BLaER1 treated with 17β-estradiol and CSF1 and Interleukin-3, amounts not matched to agents 10 nM and 100 nM (cell line): Measurements from ENCODE around the gene GPR75.

ENCODE experiments used
- H3K27ac ChIP-seq, 11 experiments: shearing (Covaris generic); formaldehyde crosslinking; 2 replicates each; pipeline ENCODE4 v1.8.1; 2022
- H3K27me3 ChIP-seq, 11 experiments: shearing (Covaris generic); formaldehyde crosslinking; 2 replicates each; pipeline ENCODE4 v1.8.1; 2022
- H3K36me3 ChIP-seq, 11 experiments: shearing (Covaris generic); formaldehyde crosslinking; 2 replicates each; pipeline ENCODE4 v1.8.1; 2022
- H3K4me1 ChIP-seq, 10 experiments: shearing (Covaris generic); formaldehyde crosslinking; 2 replicates each; pipeline ENCODE4 v1.8.1; 2022
- H3K4me2 ChIP-seq, 11 experiments: shearing (Covaris generic); formaldehyde crosslinking; 2 replicates each; pipeline ENCODE4 v1.8.1; 2022
- H3K4me3 ChIP-seq, 10 experiments: shearing (Covaris generic); formaldehyde crosslinking; 2 replicates each; pipeline ENCODE4 v1.8.1; 2022
- H3K9ac ChIP-seq, 11 experiments: shearing (Covaris generic); formaldehyde crosslinking; 2 replicates each; pipeline ENCODE4 v1.8.1; 2022
- H3K9me3 ChIP-seq, 11 experiments: shearing (Covaris generic); formaldehyde crosslinking; replicated peaks in 1 of 11; 2 replicates each; pipeline ENCODE4 v1.8.1; 2022
- H4K20me1 ChIP-seq, 11 experiments: shearing (Covaris generic); formaldehyde crosslinking; 2 replicates each; pipeline ENCODE4 v1.8.1; 2022
- Cebpa-rat ChIP-seq, 11 experiments: shearing (Covaris generic); IDR thresholded peaks; 2 replicates each; pipeline ENCODE4 v1.8.1; 2022

The GPR75 gene

DNA sequence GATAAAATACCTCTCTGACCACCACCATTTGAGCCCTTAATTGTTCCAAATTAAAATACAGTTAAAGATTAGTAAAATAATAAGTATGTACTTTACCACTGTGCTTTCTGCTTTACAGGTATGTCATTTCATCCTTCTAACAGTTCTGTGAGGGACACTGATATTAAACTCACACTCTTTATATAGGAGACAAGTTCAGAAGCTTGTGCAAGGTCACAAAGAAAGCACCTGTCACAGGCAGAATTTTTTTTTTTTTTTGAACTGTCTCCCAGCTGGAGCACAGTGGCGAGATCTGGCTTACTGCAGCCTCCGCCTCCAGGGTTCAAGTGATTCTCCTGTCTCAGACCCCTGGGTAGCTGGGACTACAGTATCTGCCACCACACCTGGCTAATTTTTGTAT lies 21.6 kb upstream of the GPR75 start:
- Histone ChIP-seq H4K20me1 (peaks cover 0 to 4% (median 0%) of the 10 kb centered on the region in 11 experiments; a peak in 2 of 22 replicates), H3K27me3 (no peaks in the 10 kb centered on the region), H3K4me1 (no peaks in the 10 kb centered on the region), H3K27ac (no peak overlapping the region), H3K4me2 (no peak overlapping the region), H3K4me3 (no peak overlapping the region), H3K9me3 (0 out of 22 replicates have a peak, but pooled peaks cover 0 to 3% (median 0%) of the 10 kb centered on the region in 11 experiments), H3K36me3 (peaks cover 89 to 100% (median 97%) of the 10 kb centered on the region in 11 experiments), H3K9ac (no peak overlapping the region)
- no peak for TF ChIP-seq Cebpa-rat (IDR thresholded peaks at IDR 0.05)

GRCh38 chr2:53880756-53881155 lies 21.0 kb upstream of the GPR75 start:
- no peak for TF ChIP-seq Cebpa-rat (IDR thresholded peaks at IDR 0.05)
- Histone ChIP-seq H3K9me3 (0 out of 22 replicates have a peak, but pooled peaks cover 0 to 3% (median 0%) of the 10 kb centered on the region in 11 experiments), H3K4me3 (no peak overlapping the region), H3K27ac (no peak overlapping the region), H3K36me3 (peaks cover 89 to 100% (median 97%) of the 10 kb centered on the region in 11 experiments), H3K27me3 (no peaks in the 10 kb centered on the region), H3K4me2 (no peak overlapping the region), H3K9ac (no peak overlapping the region), H4K20me1 (peaks cover 0 to 4% (median 0%) of the 10 kb centered on the region in 11 experiments; a peak in 2 of 22 replicates), H3K4me1 (no peaks in the 10 kb centered on the region)

DNA sequence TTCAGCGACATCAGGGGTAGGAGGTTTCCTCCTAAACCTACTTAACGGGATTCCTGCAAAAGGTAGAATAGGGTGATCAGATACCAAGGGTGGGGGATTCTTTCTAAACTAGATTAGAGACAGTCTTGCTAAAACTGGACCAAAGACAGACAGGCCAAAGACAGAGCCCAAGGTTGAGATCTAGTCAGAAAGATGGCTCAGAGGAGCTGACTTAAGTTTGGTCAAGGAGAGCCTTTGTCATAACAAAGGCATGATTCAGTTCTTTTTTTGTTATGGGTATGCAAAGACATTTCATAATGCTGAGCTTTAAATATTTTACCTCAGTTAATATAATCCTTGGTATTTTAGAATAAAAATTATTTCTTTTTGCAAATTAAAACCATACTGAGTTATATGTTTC lies 17.8 kb upstream of the GPR75 start:
- Histone ChIP-seq H3K9me3 (0 out of 22 replicates have a peak, but pooled peaks cover 0 to 3% (median 0%) of the 10 kb centered on the region in 11 experiments), H3K4me2 (no peak overlapping the region), H3K36me3 (peaks cover 91 to 100% (median 97%) of the 10 kb centered on the region in 11 experiments), H4K20me1 (no peaks in the 10 kb centered on the region; a peak in 1 of 22 replicates), H3K27me3 (no peaks in the 10 kb centered on the region), H3K27ac (no peak overlapping the region), H3K4me1 (no peaks in the 10 kb centered on the region), H3K4me3 (no peak overlapping the region), H3K9ac (no peak overlapping the region)
- TF ChIP-seq Cebpa-rat (IDR thresholded peaks at IDR 0.05), result no peak

DNA sequence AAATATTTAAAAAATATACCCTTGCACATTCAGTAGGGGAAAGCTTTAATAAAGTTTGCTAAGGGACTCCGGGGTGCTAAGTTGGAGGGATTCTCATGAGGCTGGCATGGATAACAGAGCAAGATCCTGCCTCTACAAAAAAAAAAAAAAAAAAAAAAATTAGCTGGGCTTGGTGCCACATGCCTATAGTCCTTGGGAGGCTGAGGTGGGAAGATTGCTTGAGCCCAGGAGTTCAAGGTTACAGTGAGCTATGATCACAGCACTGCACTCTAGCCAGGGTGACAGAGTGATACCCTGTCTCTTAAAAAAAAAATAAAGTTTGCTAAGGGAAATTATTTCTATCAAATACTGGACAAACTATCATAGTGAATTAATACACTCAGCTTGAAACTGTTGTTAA lies 17.3 kb upstream of the GPR75 start:
- Histone ChIP-seq H3K4me2 (no peak overlapping the region), H4K20me1 (no peaks in the 10 kb centered on the region; a peak in 1 of 22 replicates), H3K9me3 (0 out of 22 replicates have a peak, but pooled peaks cover 0 to 3% (median 0%) of the 10 kb centered on the region in 11 experiments), H3K36me3 (peaks cover 90 to 100% (median 97%) of the 10 kb centered on the region in 11 experiments), H3K27ac (no peak overlapping the region), H3K27me3 (no peaks in the 10 kb centered on the region), H3K9ac (no peak overlapping the region), H3K4me3 (no peak overlapping the region), H3K4me1 (no peaks in the 10 kb centered on the region)
- no peak for TF ChIP-seq Cebpa-rat (IDR thresholded peaks at IDR 0.05)

DNA sequence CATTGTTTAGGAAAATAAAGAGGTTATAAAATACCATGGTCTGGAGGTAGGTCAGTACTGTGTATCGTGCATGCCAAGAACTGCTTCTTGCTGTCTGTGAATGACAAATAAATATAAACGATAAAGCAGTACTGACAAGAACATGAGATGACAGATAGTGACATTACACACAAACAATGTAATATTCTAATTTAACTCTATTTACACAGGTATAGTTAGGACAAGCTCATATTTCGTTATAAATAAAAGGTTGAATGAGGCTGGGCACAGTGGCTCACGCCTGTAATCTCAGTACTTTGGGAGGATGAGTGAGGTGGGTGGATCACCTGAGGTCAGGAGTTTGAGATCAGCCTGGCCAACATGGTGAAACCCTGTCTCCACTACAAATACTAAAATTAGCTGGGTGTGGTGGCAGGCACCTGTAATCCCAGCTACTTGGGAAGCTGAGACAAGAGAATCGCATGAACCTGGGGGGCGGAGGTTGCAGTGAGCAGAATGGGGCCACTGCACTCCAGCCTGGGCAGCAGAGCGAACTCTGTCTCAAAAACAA lies 14.7 kb upstream of the GPR75 start:
- Histone ChIP-seq H3K27me3 (no peaks in the 10 kb centered on the region), H3K4me1 (no peaks in the 10 kb centered on the region), H3K9me3 (0 out of 22 replicates have a peak, but pooled peaks cover 0 to 3% (median 0%) of the 10 kb centered on the region in 11 experiments), H3K27ac (no peak overlapping the region), H4K20me1 (peaks cover 0 to 2% (median 0%) of the 10 kb centered on the region in 11 experiments; a peak in 2 of 22 replicates), H3K4me3 (no peak overlapping the region), H3K36me3 (peaks cover 84 to 100% (median 97%) of the 10 kb centered on the region in 11 experiments), H3K9ac (no peak overlapping the region), H3K4me2 (no peak overlapping the region)
- no peak for TF ChIP-seq Cebpa-rat (IDR thresholded peaks at IDR 0.05)

DNA sequence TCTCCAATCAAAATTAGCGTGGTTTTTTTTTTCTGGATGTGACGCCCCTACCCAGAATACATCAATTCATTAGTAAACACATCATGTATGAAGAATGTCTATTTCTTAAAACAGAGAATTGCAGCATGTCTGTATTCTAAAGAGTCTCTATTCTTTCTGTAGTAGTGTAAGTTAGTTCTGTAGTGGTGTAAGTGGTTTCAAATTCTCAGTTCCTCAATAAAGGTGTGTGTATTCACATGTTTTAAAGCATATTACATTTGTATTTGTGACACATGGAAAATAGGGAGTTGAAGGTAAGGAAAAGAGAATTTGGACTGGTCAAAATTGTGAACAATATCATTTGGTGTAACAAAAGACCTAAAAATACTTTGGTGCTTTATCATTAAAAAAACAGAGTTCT lies 8.0 kb upstream of the GPR75 start:
- Histone ChIP-seq H3K27me3 (no peaks in the 10 kb centered on the region), H3K36me3 (peaks cover 84 to 97% (median 94%) of the 10 kb centered on the region in 11 experiments)
- no peak for TF ChIP-seq Cebpa-rat (IDR thresholded peaks at IDR 0.05)

DNA sequence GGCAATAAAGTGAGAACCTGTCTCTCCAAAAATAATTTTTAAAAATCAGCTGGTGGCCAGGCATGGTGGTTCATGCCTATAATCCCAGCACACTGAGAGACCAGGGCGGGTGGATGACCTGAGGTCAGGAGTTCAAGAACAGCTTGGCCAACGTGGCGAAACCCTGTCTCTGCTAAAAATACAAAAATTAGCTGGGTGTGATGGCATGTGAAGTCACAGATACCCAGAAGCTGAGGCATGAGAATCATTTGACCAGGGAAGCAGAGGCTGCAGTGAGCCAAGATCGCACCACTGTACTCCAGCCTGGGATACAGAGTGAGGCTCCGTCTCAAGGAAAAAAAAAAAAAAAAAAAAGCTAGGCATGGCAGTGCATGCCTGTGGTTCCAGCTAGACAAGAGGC lies 7.4 kb upstream of the GPR75 start:
- TF ChIP-seq Cebpa-rat (IDR thresholded peaks at IDR 0.05), result no peak
- Histone ChIP-seq H3K4me3 (no peak overlapping the region), H3K9me3 (no peaks in the 10 kb centered on the region), H3K27ac (no peak overlapping the region), H3K36me3 (peaks cover 79 to 97% (median 91%) of the 10 kb centered on the region in 11 experiments), H4K20me1 (peaks cover 0 to 10% (median 0%) of the 10 kb centered on the region in 11 experiments; a peak in 2 of 22 replicates), H3K4me1 (no peaks in the 10 kb centered on the region), H3K4me2 (no peak overlapping the region), H3K9ac (no peak overlapping the region), H3K27me3 (no peaks in the 10 kb centered on the region)

More for the DNA sequence above, 8.0 kb upstream of the GPR75 start:
- Histone ChIP-seq H3K4me2 (no peak overlapping the region), H4K20me1 (peaks cover 0 to 10% (median 0%) of the 10 kb centered on the region in 11 experiments; a peak in 2 of 22 replicates), H3K9ac (no peak overlapping the region), H3K27ac (no peak overlapping the region), H3K9me3 (no peaks in the 10 kb centered on the region), H3K4me3 (no peak overlapping the region), H3K4me1 (no peaks in the 10 kb centered on the region)

GRCh38 chr2:53865962-53866361 lies 6.2 kb upstream of the GPR75 start:
- H3K4me1 ChIP-seq, result no peaks in the 10 kb centered on the region
- no peak overlapping the region for H3K9ac ChIP-seq
- H3K4me2 ChIP-seq, result no peak overlapping the region
- H3K36me3 ChIP-seq, result peaks cover 76 to 97% (median 87%) of the 10 kb centered on the region in 11 experiments
- no peaks in the 10 kb centered on the region for H3K27me3 ChIP-seq
- no peak for TF ChIP-seq Cebpa-rat (IDR thresholded peaks at IDR 0.05)
- H3K9me3 ChIP-seq, result no peaks in the 10 kb centered on the region
- no peak overlapping the region for H3K27ac ChIP-seq
- H3K4me3 ChIP-seq, result no peak overlapping the region
- H4K20me1 ChIP-seq, result peaks cover 0 to 10% (median 0%) of the 10 kb centered on the region in 11 experiments; a peak in 2 of 22 replicates

DNA sequence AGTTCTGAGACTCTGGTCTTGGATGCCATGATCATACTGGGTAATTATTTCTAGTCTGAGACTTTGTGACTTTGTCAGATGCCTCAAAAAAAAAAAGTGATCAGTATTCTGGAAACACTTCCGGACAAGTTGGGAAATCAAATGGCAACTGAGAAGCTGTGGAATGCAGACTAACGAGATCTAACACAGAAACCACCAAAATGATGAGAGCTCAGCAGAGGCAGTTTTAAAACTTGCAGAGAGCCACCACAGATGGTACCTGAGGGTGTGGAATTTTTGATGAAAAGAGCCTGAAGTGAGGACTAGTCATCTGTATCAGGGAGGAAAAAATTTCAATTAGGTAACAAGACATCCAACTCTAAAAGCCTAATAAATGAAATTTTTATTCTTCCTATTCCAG lies 5.5 kb upstream of the GPR75 start:
- peaks cover 0 to 10% (median 0%) of the 10 kb centered on the region in 11 experiments; a peak in 2 of 22 replicates for H4K20me1 ChIP-seq
- H3K27me3 ChIP-seq, result no peaks in the 10 kb centered on the region
- no peak for TF ChIP-seq Cebpa-rat (IDR thresholded peaks at IDR 0.05)
- H3K9me3 ChIP-seq, result no peaks in the 10 kb centered on the region
- peaks cover 75 to 97% (median 87%) of the 10 kb centered on the region in 11 experiments for H3K36me3 ChIP-seq
- no peak overlapping the region for H3K9ac ChIP-seq
- no peak overlapping the region for H3K4me3 ChIP-seq
- no peaks in the 10 kb centered on the region for H3K4me1 ChIP-seq
- H3K27ac ChIP-seq, result no peak overlapping the region
- no peak overlapping the region for H3K4me2 ChIP-seq
